MM.1S (cell line): ENCODE data around the gene CLEC2A.

ENCODE experiments used
- CTCF ChIP-seq: fragments of 300-600 bp; sonication (generic); IDR thresholded peaks from 2 replicates; pipeline ENCODE4 v1.5.1; 2016; ENCODE audit warnings: antibody characterized with exemption, low read length, mixed read lengths
- EZH2 ChIP-seq: fragments of 300-600 bp; sonication (generic); optimal IDR thresholded peaks from 2 replicates; pipeline ENCODE3; 2017; ENCODE audit warnings: low read depth, mild to moderate bottlenecking, antibody characterized with exemption, low read length, mixed read lengths
- EZH2phosphoT487 ChIP-seq: fragments of 300-600 bp; sonication (generic); IDR thresholded peaks from 2 replicates; pipeline ENCODE4 v1.6.1; 2018; ENCODE audit warnings: antibody characterized with exemption, low read length

DNA sequence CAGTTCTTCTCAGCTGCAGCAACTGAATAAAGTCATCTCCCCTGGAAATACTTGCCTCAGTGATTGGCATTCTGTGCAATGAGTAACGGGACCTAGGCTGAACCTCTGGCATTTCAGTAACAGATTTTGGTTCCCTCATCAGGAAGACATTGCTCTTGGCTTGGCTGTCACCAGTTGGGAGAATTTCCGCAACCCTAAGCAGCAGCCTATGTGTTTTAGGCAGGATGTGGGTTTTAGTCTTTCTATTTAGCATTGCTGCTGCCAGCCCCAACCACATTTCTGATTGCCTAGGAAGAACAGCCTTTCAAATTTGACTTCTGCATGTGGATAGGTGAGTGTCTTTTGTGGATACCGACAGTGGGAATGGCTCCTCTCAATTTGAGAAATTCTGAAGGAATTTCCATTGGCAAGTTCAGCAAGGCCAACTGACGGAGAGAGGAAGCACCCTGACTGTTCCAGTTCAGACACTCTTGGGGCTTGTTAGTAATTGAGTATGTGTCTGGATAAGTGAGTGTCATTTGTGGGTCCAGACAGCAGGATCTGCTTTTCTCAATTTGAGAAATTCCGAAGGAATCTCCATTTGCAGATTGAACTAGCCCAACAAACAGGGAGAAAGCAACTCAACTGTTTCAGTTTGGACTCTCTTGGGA is 19.0 kb upstream of the CLEC2A start:
- TF ChIP-seq CTCF, result no peak
- no peak for TF ChIP-seq EZH2
- no peak for TF ChIP-seq EZH2phosphoT487
